ENCODE results near the gene UGDH. TPM values are rescaled to one million over a fixed set of nuclear protein-coding genes. Genes with fewer than 3 reads are reported as not detected.

The UGDH gene
- total and polyA plus RNA-seq, 2 of the 13 experiments (the other 11 are each of a cell fraction or from before 2014, with no cell fraction given): 99.0 to 384 TPM

DNA sequence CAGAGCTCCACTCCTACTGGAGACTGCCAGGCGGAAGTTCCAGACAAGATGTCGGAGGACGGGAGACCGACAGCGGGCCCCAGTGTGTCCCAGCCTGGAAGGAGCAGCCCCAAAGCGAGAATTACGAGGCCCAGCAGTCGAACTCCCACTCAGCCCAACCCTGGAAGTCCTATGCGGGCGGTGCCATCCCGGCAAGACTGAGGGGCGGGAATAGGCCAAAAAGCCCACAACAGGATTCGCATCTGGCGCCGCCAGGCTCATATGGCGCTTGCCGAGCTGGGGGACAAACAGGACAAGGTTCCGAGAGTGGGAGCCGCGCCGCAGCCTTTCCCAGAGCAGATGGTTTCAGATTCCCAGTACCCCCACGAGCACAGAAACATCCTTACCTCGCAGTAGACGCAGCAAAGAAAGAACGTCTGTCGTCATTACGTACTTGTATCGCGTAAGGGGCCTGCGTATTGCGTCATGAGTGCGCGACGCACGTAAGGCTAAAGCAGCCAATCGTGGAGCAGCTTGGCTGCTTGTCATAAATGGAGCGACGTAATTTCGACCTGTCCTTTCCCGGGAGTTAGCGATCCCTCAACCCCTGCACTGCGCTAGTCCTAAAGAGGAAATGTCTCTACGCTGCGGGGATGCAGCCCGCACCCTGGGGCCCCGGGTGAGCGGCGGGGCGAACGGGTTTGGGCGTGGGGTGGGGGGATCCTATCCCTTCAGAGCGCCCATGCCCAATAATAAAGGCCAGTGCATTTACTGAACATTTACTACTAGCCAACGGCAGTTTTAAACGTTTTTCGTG lies 68.5 kb downstream of the UGDH start, which contains the start of the genes LIAS and RPL9 (continued):
- peak; percentile 52; the same call in 1 of the 2 replicates for TF ChIP-seq ZBTB43 (CRISPR knock-in tag; conservative IDR thresholded peaks at IDR 0.05)
- TF ChIP-seq CAMTA2 (CRISPR knock-in tag; IDR thresholded peaks at IDR 0.05; ENCODE audit: borderline replicate concordance): no peak
- peak; percentile 35; the same call in 1 of the 2 replicates for TF ChIP-seq TBP (CRISPR knock-in tag; IDR thresholded peaks at IDR 0.05)
- TF ChIP-seq, protein P1, sequence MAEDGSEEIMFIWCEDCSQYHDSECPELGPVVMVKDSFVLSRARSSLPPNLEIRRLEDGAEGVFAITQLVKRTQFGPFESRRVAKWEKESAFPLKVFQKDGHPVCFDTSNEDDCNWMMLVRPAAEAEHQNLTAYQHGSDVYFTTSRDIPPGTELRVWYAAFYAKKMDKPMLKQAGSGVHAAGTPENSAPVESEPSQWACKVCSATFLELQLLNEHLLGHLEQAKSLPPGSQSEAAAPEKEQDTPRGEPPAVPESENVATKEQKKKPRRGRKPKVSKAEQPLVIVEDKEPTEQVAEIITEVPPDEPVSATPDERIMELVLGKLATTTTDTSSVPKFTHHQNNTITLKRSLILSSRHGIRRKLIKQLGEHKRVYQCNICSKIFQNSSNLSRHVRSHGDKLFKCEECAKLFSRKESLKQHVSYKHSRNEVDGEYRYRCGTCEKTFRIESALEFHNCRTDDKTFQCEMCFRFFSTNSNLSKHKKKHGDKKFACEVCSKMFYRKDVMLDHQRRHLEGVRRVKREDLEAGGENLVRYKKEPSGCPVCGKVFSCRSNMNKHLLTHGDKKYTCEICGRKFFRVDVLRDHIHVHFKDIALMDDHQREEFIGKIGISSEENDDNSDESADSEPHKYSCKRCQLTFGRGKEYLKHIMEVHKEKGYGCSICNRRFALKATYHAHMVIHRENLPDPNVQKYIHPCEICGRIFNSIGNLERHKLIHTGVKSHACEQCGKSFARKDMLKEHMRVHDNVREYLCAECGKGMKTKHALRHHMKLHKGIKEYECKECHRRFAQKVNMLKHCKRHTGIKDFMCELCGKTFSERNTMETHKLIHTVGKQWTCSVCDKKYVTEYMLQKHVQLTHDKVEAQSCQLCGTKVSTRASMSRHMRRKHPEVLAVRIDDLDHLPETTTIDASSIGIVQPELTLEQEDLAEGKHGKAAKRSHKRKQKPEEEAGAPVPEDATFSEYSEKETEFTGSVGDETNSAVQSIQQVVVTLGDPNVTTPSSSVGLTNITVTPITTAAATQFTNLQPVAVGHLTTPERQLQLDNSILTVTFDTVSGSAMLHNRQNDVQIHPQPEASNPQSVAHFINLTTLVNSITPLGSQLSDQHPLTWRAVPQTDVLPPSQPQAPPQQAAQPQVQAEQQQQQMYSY (CRISPR knock-in tag; IDR thresholded peaks at IDR 0.05): peak; percentile 26; the same call in 1 of the 2 replicates
- no peak; the same call in 1 of the 2 replicates for TF ChIP-seq HNF1B (CRISPR knock-in tag; IDR thresholded peaks at IDR 0.05)
- no peak for TF ChIP-seq ZNF207 (IDR thresholded peaks at IDR 0.05; ENCODE audit: borderline replicate concordance)
- TF ChIP-seq ZNF569 (CRISPR knock-in tag; IDR thresholded peaks at IDR 0.05; ENCODE audit: borderline replicate concordance): no peak; the same call in 1 of the 2 replicates
- TF ChIP-seq ZNF879 (CRISPR knock-in tag; IDR thresholded peaks at IDR 0.05): 0 out of 2 replicates have a peak, but pooled peaks have one; percentile 61
- TF ChIP-seq MXI1 (IDR thresholded peaks at IDR 0.05; ENCODE audit: borderline replicate concordance, low read depth, low read length): peak; percentile 57; the same call in 2 of the 3 replicates
- TF ChIP-seq, protein P2, sequence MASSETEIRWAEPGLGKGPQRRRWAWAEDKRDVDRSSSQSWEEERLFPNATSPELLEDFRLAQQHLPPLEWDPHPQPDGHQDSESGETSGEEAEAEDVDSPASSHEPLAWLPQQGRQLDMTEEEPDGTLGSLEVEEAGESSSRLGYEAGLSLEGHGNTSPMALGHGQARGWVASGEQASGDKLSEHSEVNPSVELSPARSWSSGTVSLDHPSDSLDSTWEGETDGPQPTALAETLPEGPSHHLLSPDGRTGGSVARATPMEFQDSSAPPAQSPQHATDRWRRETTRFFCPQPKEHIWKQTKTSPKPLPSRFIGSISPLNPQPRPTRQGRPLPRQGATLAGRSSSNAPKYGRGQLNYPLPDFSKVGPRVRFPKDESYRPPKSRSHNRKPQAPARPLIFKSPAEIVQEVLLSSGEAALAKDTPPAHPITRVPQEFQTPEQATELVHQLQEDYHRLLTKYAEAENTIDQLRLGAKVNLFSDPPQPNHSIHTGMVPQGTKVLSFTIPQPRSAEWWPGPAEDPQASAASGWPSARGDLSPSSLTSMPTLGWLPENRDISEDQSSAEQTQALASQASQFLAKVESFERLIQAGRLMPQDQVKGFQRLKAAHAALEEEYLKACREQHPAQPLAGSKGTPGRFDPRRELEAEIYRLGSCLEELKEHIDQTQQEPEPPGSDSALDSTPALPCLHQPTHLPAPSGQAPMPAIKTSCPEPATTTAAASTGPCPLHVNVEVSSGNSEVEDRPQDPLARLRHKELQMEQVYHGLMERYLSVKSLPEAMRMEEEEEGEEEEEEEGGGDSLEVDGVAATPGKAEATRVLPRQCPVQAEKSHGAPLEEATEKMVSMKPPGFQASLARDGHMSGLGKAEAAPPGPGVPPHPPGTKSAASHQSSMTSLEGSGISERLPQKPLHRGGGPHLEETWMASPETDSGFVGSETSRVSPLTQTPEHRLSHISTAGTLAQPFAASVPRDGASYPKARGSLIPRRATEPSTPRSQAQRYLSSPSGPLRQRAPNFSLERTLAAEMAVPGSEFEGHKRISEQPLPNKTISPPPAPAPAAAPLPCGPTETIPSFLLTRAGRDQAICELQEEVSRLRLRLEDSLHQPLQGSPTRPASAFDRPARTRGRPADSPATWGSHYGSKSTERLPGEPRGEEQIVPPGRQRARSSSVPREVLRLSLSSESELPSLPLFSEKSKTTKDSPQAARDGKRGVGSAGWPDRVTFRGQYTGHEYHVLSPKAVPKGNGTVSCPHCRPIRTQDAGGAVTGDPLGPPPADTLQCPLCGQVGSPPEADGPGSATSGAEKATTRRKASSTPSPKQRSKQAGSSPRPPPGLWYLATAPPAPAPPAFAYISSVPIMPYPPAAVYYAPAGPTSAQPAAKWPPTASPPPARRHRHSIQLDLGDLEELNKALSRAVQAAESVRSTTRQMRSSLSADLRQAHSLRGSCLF (CRISPR knock-in tag; IDR thresholded peaks at IDR 0.05; ENCODE audit: borderline replicate concordance): no peak; the same call in 1 of the 2 replicates
- TF ChIP-seq NAIF1 (CRISPR knock-in tag; IDR thresholded peaks at IDR 0.05; ENCODE audit: borderline replicate concordance): peak; percentile 59; the same call in 1 of the 2 replicates
- TF ChIP-seq RBAK (CRISPR knock-in tag; IDR thresholded peaks at IDR 0.05): no peak
- TF ChIP-seq, protein P3, sequence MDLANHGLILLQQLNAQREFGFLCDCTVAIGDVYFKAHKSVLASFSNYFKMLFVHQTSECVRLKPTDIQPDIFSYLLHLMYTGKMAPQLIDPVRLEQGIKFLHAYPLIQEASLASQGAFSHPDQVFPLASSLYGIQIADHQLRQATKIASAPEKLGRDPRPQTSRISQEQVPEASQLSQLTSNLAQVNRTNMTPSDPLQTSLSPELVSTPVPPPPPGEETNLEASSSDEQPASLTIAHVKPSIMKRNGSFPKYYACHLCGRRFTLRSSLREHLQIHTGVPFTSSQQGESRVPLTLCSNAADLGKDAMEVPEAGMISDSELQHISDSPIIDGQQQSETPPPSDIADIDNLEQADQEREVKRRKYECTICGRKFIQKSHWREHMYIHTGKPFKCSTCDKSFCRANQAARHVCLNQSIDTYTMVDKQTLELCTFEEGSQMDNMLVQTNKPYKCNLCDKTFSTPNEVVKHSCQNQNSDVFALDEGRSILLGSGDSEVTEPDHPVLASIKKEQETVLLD (CRISPR knock-in tag; IDR thresholded peaks at IDR 0.05; ENCODE audit: low read depth): no peak
